Kidney capillary endothelial cell (primary cell): ENCODE data around the gene NLN.
"Not testable (repeated sequence)": the region's sequence is repeated elsewhere in the genome, so short reads cannot be mapped to it uniquely, and the experiment has no call there.

Experiments
- DNase-seq: peaks from one replicate; pipeline ENCODE4 v3.0.0-alpha.2; 2018; ENCODE audit warnings: low spot score

The NLN gene

GRCh38 chr5:65772963-65773362 is 51.0 kb downstream of the NLN start:
- not testable (repeated sequence) for DNase-seq

GRCh38 chr5:65774346-65774745 is 52.3 kb downstream of the NLN start:
- DNase-seq: no peak

- DNase-seq: no peak
Observed at GRCh38 chr5:65775476-65775875, 53.5 kb downstream of the NLN start.

GRCh38 chr5:65776441-65777141 is 54.6 kb downstream of the NLN start:
- no peak for DNase-seq

GRCh38 chr5:65778126-65778525 is 56.1 kb downstream of the NLN start:
- peak; percentile 23 for DNase-seq

GRCh38 chr5:65779643-65780042 is 57.6 kb downstream of the NLN start:
- no peak for DNase-seq

GRCh38 chr5:65788296-65788695 is 66.3 kb downstream of the NLN start:
- not testable (repeated sequence) for DNase-seq

- no peak for DNase-seq
Observed at GRCh38 chr5:65790371-65791163, 68.6 kb downstream of the NLN start.

- no peak for DNase-seq
Observed at GRCh38 chr5:65791712-65792673, 70.0 kb downstream of the NLN start.

- no peak for DNase-seq
Observed at GRCh38 chr5:65796269-65796668, 74.3 kb downstream of the NLN start.

- DNase-seq: no peak
Observed at GRCh38 chr5:65796751-65797316, 74.8 kb downstream of the NLN start.

- no peak for DNase-seq
Observed at GRCh38 chr5:65797481-65797880, 75.5 kb downstream of the NLN start.

GRCh38 chr5:65799857-65800256 is 77.9 kb downstream of the NLN start:
- DNase-seq: no peak

- DNase-seq: peak; percentile 36
Observed at GRCh38 chr5:65800775-65801174, 78.8 kb downstream of the NLN start.

- DNase-seq: peak; percentile 71
Observed at GRCh38 chr5:65801352-65801783, 79.4 kb downstream of the NLN start.

GRCh38 chr5:65802080-65802479 is 80.1 kb downstream of the NLN start:
- no peak for DNase-seq

GRCh38 chr5:65802820-65803219 is 80.8 kb downstream of the NLN start:
- DNase-seq: no peak

GRCh38 chr5:65803699-65804391 is 81.8 kb downstream of the NLN start:
- DNase-seq: no peak

GRCh38 chr5:65805089-65805488 is 83.1 kb downstream of the NLN start:
- DNase-seq: no peak

GRCh38 chr5:65807494-65807893 is 85.5 kb downstream of the NLN start:
- DNase-seq: not testable (repeated sequence)

GRCh38 chr5:65808251-65808741 is 86.3 kb downstream of the NLN start:
- DNase-seq: no peak
